Activated T-cell treated with anti-CD3 and anti-CD28 coated beads, Interleukin-2, amount 50 U/mL, for 4 hours (primary cell): Measurements from ENCODE around the gene SMAD1. TPM values are rescaled to one million over a fixed set of nuclear protein-coding genes. Genes with fewer than 3 reads are reported as not detected.
"Not testable (repeated sequence)": the region's sequence is repeated elsewhere in the genome, so short reads cannot be mapped to it uniquely, and the experiment has no call there.

Experiments used
- ATAC-seq, 2 donors: fragments of 200-7000 bp; cut with Tn5 transposase; one replicate each; pipeline ENCODE4 v1.10.0; 2021
- DNase-seq: peaks from one replicate; pipeline ENCODE4 v3.0.0-alpha.2; 2020
- H3K27me3 Mint-ChIP-seq: one replicate; pipeline ENCODE4 v1.8.0; 2021; ENCODE audit warnings: low read depth, mixed read lengths
- H3K36me3 Mint-ChIP-seq: one replicate; pipeline ENCODE4 v1.8.0; 2022; ENCODE audit warnings: mixed read lengths; ENCODE audit not compliant: insufficient read depth
- H3K4me1 Mint-ChIP-seq: one replicate; pipeline ENCODE4 v1.8.0; 2021; ENCODE audit warnings: low read depth, mixed read lengths
- H3K4me3 Mint-ChIP-seq: one replicate; pipeline ENCODE4 v1.8.0; 2021; ENCODE audit warnings: mild to moderate bottlenecking, moderate library complexity, mixed read lengths
- H3K9me3 Mint-ChIP-seq: one replicate; pipeline ENCODE4 v1.8.0; 2021; ENCODE audit warnings: mixed read lengths
- total RNA-seq, 3 donors: library from RNA; stranded (reverse); gene quantifications; one replicate each; pipeline ENCODE4 v1.2.1, GENCODE V29; 2021

The SMAD1 gene
- total RNA-seq, 3 donors from 2014 or later = 1.9 to 2.4 (median 2.3) TPM

DNA sequence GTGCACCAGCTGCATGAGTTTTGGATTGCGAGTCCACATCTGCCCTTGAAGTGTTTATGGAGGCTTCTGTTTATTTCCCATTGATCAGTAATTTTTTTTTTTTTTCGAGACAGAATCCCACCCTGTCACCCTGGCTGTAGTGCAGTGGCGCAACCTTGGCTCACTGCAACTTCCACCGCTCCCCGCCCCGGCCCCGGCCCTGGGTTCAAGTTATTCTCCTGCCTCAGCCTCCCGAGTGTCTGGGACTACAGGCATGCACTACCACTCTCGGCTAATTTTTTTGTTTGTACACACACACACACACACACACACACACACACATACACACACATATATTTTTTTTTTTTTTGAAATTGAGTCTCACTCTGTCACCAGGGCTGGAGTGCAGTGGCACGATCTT is 46.1 kb downstream of the SMAD1 start:
- Mint-ChIP-seq H3K27me3 (no peaks in the 10 kb centered on the region), H3K9me3 (no peaks in the 10 kb centered on the region), H3K4me1 (no peaks in the 10 kb centered on the region), H3K4me3 (no peak overlapping the region), H3K36me3 (no peaks in the 10 kb centered on the region)
- ATAC-seq (no peak), DNase-seq (no peak)

DNA sequence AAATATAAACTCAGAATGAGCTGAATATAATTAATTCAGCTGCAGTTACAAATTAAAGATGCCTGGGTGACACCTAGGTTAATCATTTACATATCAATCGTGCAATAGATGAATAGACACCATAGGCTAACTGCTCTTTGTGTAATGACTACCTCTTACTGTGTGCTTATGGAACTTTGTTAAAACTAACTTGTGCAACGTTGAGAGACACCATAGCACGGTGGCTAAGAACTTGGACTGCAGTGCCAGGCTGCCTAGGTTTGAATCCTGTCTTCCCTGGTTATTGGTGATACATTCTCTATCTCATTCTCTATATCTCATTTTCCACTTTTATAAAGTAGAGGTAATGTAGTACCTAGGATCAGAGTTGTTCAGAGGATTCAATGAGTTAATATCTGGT is 46.9 kb downstream of the SMAD1 start:
- no peaks in the 10 kb centered on the region for H3K4me1 Mint-ChIP-seq

DNA sequence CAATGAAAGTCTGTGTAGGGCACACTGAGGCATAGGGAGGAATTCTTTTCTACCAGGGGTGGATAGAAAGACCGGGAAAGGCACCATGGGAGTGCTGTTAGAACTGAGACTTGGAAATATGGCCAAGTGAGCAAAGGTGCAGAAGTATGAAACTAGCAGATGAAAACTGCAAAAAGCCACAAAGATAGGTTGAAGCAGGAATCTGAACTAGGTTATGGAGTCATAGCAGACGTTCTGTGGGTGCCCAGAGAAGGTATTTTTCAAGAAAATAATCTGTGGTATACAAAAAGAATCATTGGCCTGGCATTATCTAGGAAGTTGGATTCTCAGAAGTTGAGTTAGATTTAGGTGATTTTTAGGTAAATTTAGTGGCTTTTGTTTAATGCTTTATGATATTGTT is 48.5 kb downstream of the SMAD1 start:
- Mint-ChIP-seq H3K36me3 (no peaks in the 10 kb centered on the region), H3K9me3 (no peaks in the 10 kb centered on the region), H3K27me3 (no peaks in the 10 kb centered on the region), H3K4me3 (no peak overlapping the region), H3K4me1 (no peaks in the 10 kb centered on the region)
- no peak for DNase-seq
- ATAC-seq = no peak

More for the DNA sequence above, 46.9 kb downstream of the SMAD1 start:
- Mint-ChIP-seq H3K36me3 (no peaks in the 10 kb centered on the region), H3K9me3 (no peaks in the 10 kb centered on the region), H3K27me3 (no peaks in the 10 kb centered on the region), H3K4me3 (no peak overlapping the region)
- ATAC-seq = no peak
- no peak for DNase-seq

GRCh38 chr4:145530662-145531061 is 49.0 kb downstream of the SMAD1 start:
- H3K4me3 Mint-ChIP-seq = no peak overlapping the region
- no peaks in the 10 kb centered on the region for H3K4me1 Mint-ChIP-seq
- peaks cover 3% of the 10 kb centered on the region for H3K27me3 Mint-ChIP-seq
- H3K36me3 Mint-ChIP-seq = no peaks in the 10 kb centered on the region
- DNase-seq (no peak), ATAC-seq (no peak)
- H3K9me3 Mint-ChIP-seq = no peaks in the 10 kb centered on the region

DNA sequence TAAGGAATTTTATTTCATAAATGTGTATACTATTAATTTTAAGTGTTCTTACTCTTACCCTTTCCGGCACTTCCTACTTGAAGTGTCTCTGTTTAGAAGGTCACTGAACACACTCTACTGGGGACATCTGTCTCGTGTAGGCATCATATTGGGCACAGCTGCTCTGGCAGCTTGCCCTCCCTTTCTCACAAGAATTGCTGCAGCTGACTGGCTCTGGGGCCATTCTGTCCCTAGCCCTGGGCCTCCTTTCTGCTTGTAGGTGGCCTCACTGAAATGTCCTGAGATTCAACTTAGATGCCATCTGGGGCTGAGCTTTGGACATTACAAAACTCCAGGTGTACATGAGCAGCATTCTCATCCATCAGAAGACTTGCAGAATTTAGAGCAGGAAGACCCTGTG is 49.6 kb downstream of the SMAD1 start:
- peaks cover 3% of the 10 kb centered on the region for H3K27me3 Mint-ChIP-seq
- no peaks in the 10 kb centered on the region for H3K36me3 Mint-ChIP-seq
- no peaks in the 10 kb centered on the region for H3K9me3 Mint-ChIP-seq
- ATAC-seq (no peak), DNase-seq (no peak)
- no peak overlapping the region for H3K4me3 Mint-ChIP-seq
- no peaks in the 10 kb centered on the region for H3K4me1 Mint-ChIP-seq

DNA sequence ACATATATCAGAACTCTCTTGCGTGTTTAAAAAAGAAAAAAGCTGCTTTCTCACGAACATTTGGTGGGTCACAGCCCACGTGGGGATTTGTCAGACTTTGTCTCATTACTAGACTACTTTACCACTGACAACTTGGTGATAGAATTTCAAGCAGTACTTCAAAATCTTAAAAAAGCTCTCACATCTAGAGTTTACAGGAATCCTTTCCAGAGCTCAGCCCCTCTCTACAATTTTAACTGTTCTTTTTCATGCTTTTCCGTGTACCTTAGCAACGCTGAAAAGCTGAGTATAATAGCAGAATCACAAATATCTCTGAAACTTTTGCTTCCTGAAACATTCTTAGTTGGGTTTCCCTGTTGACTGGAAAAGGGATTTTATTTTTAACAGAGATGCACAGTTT is 50.2 kb downstream of the SMAD1 start:
- Mint-ChIP-seq H3K9me3 (no peaks in the 10 kb centered on the region), H3K4me3 (no peak overlapping the region), H3K36me3 (no peaks in the 10 kb centered on the region), H3K4me1 (no peaks in the 10 kb centered on the region), H3K27me3 (peaks cover 3% of the 10 kb centered on the region)
- ATAC-seq (no peak), DNase-seq (no peak)

GRCh38 chr4:145533001-145533400 is 51.3 kb downstream of the SMAD1 start:
- Mint-ChIP-seq H3K4me3 (no peak overlapping the region), H3K36me3 (no peaks in the 10 kb centered on the region), H3K4me1 (no peaks in the 10 kb centered on the region), H3K9me3 (no peaks in the 10 kb centered on the region), H3K27me3 (peaks cover 3% of the 10 kb centered on the region)
- no peak for ATAC-seq
- no peak for DNase-seq

- not testable (repeated sequence) for H3K27me3 Mint-ChIP-seq, ATAC-seq, H3K9me3 Mint-ChIP-seq, H3K36me3 Mint-ChIP-seq, H3K4me3 Mint-ChIP-seq, H3K4me1 Mint-ChIP-seq, DNase-seq
These were observed 51.8 kb downstream of the SMAD1 start for GRCh38 chr4:145533415-145533814.

DNA sequence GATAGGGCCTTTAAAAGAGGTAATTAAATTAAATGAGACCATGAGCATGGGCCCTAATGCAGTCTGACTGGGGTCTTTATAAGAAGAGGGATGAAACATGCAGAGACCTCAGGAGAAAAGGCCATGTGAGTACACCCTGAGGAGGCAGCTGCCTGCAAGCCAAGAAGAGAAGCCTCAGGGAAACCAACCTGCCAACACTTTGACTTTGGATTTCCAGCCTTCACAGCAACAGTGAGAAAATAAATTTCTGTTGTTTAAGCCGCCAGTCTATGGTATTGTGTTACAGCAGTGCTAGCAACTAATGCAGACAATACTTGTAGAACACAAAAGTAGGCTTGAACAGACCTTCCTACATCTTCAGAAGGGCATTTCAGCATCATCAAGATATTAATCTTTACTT is 52.3 kb downstream of the SMAD1 start:
- H3K4me3 Mint-ChIP-seq = no peak overlapping the region
- no peaks in the 10 kb centered on the region for H3K9me3 Mint-ChIP-seq
- no peaks in the 10 kb centered on the region for H3K4me1 Mint-ChIP-seq
- DNase-seq (no peak), ATAC-seq (no peak)
- H3K36me3 Mint-ChIP-seq = no peaks in the 10 kb centered on the region
- peaks cover 3% of the 10 kb centered on the region for H3K27me3 Mint-ChIP-seq

- Mint-ChIP-seq H3K4me3 (no peak overlapping the region), H3K27me3 (peaks cover 6% of the 10 kb centered on the region), H3K4me1 (no peaks in the 10 kb centered on the region), H3K36me3 (no peaks in the 10 kb centered on the region), H3K9me3 (no peaks in the 10 kb centered on the region)
- DNase-seq (no peak), ATAC-seq (no peak)
These were observed 53.5 kb downstream of the SMAD1 start for GRCh38 chr4:145535202-145535601.

- no peak for DNase-seq
- no peaks in the 10 kb centered on the region for H3K4me1 Mint-ChIP-seq
- ATAC-seq = no peak
- H3K36me3 Mint-ChIP-seq = no peaks in the 10 kb centered on the region
- peaks cover 6% of the 10 kb centered on the region for H3K27me3 Mint-ChIP-seq
- no peaks in the 10 kb centered on the region for H3K9me3 Mint-ChIP-seq
- no peak overlapping the region for H3K4me3 Mint-ChIP-seq
These were observed 54.4 kb downstream of the SMAD1 start for GRCh38 chr4:145536044-145536443.

- H3K9me3 Mint-ChIP-seq = no peaks in the 10 kb centered on the region
- ATAC-seq (no peak), DNase-seq (no peak)
- no peaks in the 10 kb centered on the region for H3K36me3 Mint-ChIP-seq
- H3K4me3 Mint-ChIP-seq = no peak overlapping the region
- H3K27me3 Mint-ChIP-seq = peaks cover 6% of the 10 kb centered on the region
- H3K4me1 Mint-ChIP-seq = no peaks in the 10 kb centered on the region
These were observed 56.9 kb downstream of the SMAD1 start for GRCh38 chr4:145538596-145538995.

DNA sequence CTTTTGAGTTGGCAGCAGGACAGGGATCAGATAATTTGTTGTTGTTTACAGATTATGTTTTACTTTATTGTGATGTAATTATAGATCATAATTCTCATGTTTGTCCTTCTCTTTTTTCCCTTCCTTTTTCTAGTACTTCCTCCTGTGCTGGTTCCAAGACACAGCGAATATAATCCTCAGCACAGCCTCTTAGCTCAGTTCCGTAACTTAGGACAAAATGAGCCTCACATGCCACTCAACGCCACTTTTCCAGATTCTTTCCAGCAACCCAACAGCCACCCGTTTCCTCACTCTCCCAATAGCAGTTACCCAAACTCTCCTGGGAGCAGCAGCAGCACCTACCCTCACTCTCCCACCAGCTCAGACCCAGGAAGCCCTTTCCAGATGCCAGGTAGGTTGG is 58.0 kb downstream of the SMAD1 start:
- Mint-ChIP-seq H3K36me3 (no peaks in the 10 kb centered on the region), H3K27me3 (peaks cover 6% of the 10 kb centered on the region)
- ATAC-seq = no peak

GRCh38 chr4:145540235-145540634 is 58.6 kb downstream of the SMAD1 start:
- no peaks in the 10 kb centered on the region for H3K36me3 Mint-ChIP-seq
- no peaks in the 10 kb centered on the region for H3K9me3 Mint-ChIP-seq
- H3K4me3 Mint-ChIP-seq = no peak overlapping the region
- no peak for DNase-seq
- ATAC-seq = no peak
- H3K4me1 Mint-ChIP-seq = no peaks in the 10 kb centered on the region
- peaks cover 6% of the 10 kb centered on the region for H3K27me3 Mint-ChIP-seq

More for the DNA sequence above, 58.0 kb downstream of the SMAD1 start:
- Mint-ChIP-seq H3K4me1 (no peaks in the 10 kb centered on the region), H3K4me3 (no peak overlapping the region), H3K9me3 (no peaks in the 10 kb centered on the region)
- DNase-seq = no peak

- no peaks in the 10 kb centered on the region for H3K9me3 Mint-ChIP-seq
- no peaks in the 10 kb centered on the region for H3K4me1 Mint-ChIP-seq
- DNase-seq (no peak), ATAC-seq (no peak)
- H3K27me3 Mint-ChIP-seq = peaks cover 5% of the 10 kb centered on the region
- no peaks in the 10 kb centered on the region for H3K36me3 Mint-ChIP-seq
- no peak overlapping the region for H3K4me3 Mint-ChIP-seq
These were observed 59.7 kb downstream of the SMAD1 start for GRCh38 chr4:145541346-145541745.

- H3K9me3 Mint-ChIP-seq = no peaks in the 10 kb centered on the region
- DNase-seq (no peak), ATAC-seq (no peak)
- H3K4me3 Mint-ChIP-seq = no peak overlapping the region
- H3K4me1 Mint-ChIP-seq = no peaks in the 10 kb centered on the region
- H3K36me3 Mint-ChIP-seq = no peaks in the 10 kb centered on the region
- H3K27me3 Mint-ChIP-seq = peaks cover 4% of the 10 kb centered on the region
These were observed 63.4 kb downstream of the SMAD1 start for GRCh38 chr4:145545031-145545430.
